Uterus (tissue), 2 donors: ENCODE data around the gene ZBTB3.

Experiments
- CTCF ChIP-seq, 4 experiments: fragments of 200-600 bp in 2 of 4; fragments of 450-650 bp in 2 of 4; sonication (generic) in 2 of 4; IDR thresholded peaks; one replicate each; pipeline ENCODE4 v1.5.1; 2016 to 2019; ENCODE audit warnings: antibody characterized with exemption in 4 of 4, mild to moderate bottlenecking in 2 of 4, moderate library complexity in 1 of 4
- POLR2A ChIP-seq, 2 donors: fragments of 450-650 bp; IDR thresholded peaks; one replicate each; pipeline ENCODE4 v1.6.1; 2016; ENCODE audit warnings: antibody characterized with exemption in 2 of 2, mild to moderate bottlenecking in 1 of 2, moderate library complexity in 1 of 2

GRCh38 chr11:62707277-62707861 is 46.6 kb downstream of the ZBTB3 start, which contains the start of the genes BSCL2 and GNG3:
- no peak for TF ChIP-seq CTCF (IDR thresholded peaks at IDR 0.05)
- no peak for TF ChIP-seq POLR2A (IDR thresholded peaks at IDR 0.05)
